ENCODE measurements around the gene TMEM11. TPM values are rescaled to one million over a fixed set of nuclear protein-coding genes. Genes with fewer than 3 reads are reported as not detected.

Gene TMEM11
- total and polyA plus RNA-seq, 10 donors, result 14.2 to 25.0 (median 20.3) TPM

DNA sequence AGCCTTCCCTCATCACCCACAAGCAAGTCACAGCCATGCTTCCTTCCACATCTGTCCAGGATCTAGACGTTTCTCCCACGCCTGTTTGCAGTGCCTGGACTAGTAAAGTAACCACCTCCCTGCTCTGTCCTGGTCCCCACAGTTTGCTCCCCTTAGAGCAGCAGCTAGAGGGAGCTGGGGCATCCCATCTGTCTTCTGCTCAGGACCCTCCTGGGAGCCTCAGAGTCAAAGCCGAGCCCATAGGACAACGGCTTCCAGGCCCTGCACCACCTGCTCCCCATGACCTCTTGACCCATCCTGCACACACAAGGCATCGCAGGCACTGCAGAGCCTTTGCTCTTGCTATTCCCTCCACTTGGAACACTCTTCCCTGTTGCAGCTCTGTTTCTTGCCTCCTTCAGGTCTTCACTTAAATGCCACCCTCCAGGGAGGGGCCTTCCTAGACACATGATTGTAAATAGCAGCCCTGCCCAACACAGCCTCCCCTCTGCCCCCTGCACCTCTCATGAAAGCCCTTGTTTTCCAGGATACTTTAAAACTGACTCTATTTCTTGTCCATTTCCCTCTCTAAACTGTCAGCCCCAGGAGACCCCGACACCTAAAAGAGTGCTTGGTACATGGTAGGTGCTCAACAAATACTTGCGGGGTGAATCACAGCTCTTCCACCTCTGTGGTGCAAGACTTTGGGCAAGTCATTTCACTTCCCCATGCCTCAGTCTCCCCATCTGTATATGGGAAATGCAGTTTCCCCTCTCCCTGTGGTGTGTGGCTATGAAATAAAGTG lies 36.2 kb upstream of the TMEM11 start:
- TF ChIP-seq POLR2AphosphoS5 (IDR thresholded peaks at IDR 0.05) (no peak), POLR2A (IDR thresholded peaks at IDR 0.05) (no peak)
- TF ChIP-seq, protein P1, sequence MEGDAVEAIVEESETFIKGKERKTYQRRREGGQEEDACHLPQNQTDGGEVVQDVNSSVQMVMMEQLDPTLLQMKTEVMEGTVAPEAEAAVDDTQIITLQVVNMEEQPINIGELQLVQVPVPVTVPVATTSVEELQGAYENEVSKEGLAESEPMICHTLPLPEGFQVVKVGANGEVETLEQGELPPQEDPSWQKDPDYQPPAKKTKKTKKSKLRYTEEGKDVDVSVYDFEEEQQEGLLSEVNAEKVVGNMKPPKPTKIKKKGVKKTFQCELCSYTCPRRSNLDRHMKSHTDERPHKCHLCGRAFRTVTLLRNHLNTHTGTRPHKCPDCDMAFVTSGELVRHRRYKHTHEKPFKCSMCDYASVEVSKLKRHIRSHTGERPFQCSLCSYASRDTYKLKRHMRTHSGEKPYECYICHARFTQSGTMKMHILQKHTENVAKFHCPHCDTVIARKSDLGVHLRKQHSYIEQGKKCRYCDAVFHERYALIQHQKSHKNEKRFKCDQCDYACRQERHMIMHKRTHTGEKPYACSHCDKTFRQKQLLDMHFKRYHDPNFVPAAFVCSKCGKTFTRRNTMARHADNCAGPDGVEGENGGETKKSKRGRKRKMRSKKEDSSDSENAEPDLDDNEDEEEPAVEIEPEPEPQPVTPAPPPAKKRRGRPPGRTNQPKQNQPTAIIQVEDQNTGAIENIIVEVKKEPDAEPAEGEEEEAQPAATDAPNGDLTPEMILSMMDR (IDR thresholded peaks at IDR 0.05 in 8 of 11, conservative IDR thresholded peaks at IDR 0.05 in 3 of 11), result no peak
- intact Hi-C loops (cut with DNase I; ENCODE audit: low total_unique reads), result no loop called here
- H3K4me1 ChIP-seq, result peaks cover 3 to 62% (median 31%) of the 10 kb centered on the region in 6 donors
- no peak overlapping the region for H3K4me3 ChIP-seq
- peak overlapping the region in 2 of 8 donors; percentile 36 to 87 for H3K27ac ChIP-seq
- H3K36me3 ChIP-seq, result peaks cover 0 to 6% (median 0%) of the 10 kb centered on the region in 6 donors
- H3K9me3 ChIP-seq, result no peaks in the 10 kb centered on the region
- H3K27me3 ChIP-seq (replicated peaks in 1 of 7), result no peaks in the 10 kb centered on the region
- DNase-seq, result no peak
- 62 to 71% (median 66%) methylated on average over 7 of the region's 7 CpGs for WGBS, 5 donors

DNA sequence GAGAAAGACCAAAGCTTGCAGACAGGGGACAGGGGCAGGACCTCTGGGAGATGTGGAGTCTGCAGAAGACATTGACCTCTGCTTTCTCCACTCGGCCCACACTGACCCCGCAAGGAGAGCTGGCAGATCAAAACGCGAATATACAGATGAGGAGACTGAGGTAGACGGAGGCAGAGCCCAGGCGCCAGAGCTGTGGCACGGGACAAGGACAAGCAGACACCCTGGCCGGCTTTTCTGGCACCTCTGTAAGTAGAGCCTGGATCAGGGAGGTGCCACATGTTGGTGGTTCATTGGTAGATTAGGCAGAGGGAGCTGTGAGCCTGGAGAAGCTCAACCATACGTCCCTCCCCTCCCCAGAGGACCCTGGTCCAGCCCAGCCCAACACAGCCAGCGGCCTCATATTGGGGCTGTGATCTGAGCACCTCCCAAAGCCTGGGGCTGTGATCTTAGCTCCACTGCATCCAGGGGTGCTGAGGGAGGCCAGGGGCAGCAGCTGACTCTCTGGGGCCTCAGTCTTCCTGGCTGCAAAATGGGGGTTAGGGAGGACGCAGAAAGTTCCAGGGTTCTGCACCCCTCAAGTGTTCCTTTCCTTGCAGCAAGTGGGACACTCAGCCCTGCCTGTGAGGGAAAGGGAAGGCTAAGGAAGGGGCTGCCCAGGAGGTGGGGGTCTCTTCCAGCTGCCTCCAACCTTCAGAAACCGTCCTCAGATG lies 35.3 kb upstream of the TMEM11 start:
- TF ChIP-seq POLR2AphosphoS5 (IDR thresholded peaks at IDR 0.05) (no peak), POLR2A (IDR thresholded peaks at IDR 0.05) (no peak)
- TF ChIP-seq, protein P1 (IDR thresholded peaks at IDR 0.05 in 8 of 11, conservative IDR thresholded peaks at IDR 0.05 in 3 of 11), result no peak
- no peaks in the 10 kb centered on the region for H3K27me3 ChIP-seq (replicated peaks in 1 of 7)
- H3K36me3 ChIP-seq, result peaks cover 0 to 7% (median 0%) of the 10 kb centered on the region in 6 donors
- DNase-seq, result no peak
- H3K27ac ChIP-seq, result no peak overlapping the region
- H3K9me3 ChIP-seq, result no peaks in the 10 kb centered on the region
- intact Hi-C loops (cut with DNase I; ENCODE audit: low total_unique reads), result no loop called here
- peaks cover 3 to 61% (median 31%) of the 10 kb centered on the region in 6 donors for H3K4me1 ChIP-seq
- 77 to 94% (median 89%) methylated on average over 12 of the region's 12 CpGs for WGBS, 5 donors
- H3K4me3 ChIP-seq, result no peak overlapping the region

DNA sequence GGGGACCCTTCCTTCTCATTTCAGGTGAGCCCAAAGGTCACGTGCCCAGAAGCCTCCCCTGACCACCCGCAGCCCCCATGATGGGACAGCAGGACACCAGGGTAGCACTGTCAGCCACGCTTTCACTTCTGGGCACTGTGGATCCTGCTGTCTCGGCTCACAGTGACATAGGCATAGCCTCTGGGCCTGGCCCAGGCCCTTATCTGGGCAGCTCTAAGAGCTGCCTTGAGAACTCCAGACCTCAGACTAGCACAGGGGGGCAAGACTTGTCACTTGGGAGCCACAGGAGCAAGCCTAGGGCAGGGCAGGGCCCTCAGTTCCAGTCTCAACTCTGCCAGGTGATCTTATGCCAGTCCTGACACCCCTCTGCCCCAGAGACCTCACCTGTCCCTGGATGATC lies 34.5 kb upstream of the TMEM11 start:
- H3K27me3 ChIP-seq (replicated peaks in 1 of 7), result no peaks in the 10 kb centered on the region
- no peak overlapping the region for H3K27ac ChIP-seq
- intact Hi-C loops (cut with DNase I; ENCODE audit: low total_unique reads), result no loop called here

More for the DNA sequence above, 34.5 kb upstream of the TMEM11 start:
- Histone ChIP-seq H3K9me3 (no peaks in the 10 kb centered on the region), H3K4me3 (no peak overlapping the region), H3K36me3 (peaks cover 0 to 15% (median 0%) of the 10 kb centered on the region in 6 donors), H3K4me1 (peaks cover 0 to 53% (median 24%) of the 10 kb centered on the region in 6 donors)
- DNase-seq, result no peak
- WGBS, 5 donors, result 87 to 91% (median 90%) methylated on average over 2 to 4 of the region's 4 CpGs
- TF ChIP-seq POLR2A (IDR thresholded peaks at IDR 0.05) (no peak), POLR2AphosphoS5 (IDR thresholded peaks at IDR 0.05) (no peak)
- TF ChIP-seq, protein P1 (IDR thresholded peaks at IDR 0.05 in 8 of 11, conservative IDR thresholded peaks at IDR 0.05 in 3 of 11), result no peak
